ENCODE data around the gene PXMP4. TPM values are rescaled to one million over a fixed set of nuclear protein-coding genes. Genes with fewer than 3 reads are reported as not detected.

PXMP4 gene
- total RNA-seq, 8 experiments from 2014 or later: 0.54 to 6.7 (median 2.3) TPM

GRCh38 chr20:33656010-33656782 is 63.9 kb downstream of the PXMP4 start:
- WGBS, 10 experiments: 100% methylated on average over 1 of the region's 10 CpGs; no CpG with 5 or more reads in 9 of the 10 experiments
- no peak overlapping the region for H3K4me3 ChIP-seq
- no peak for ATAC-seq (replicated peaks in 6 of 8)
- peaks cover 9 to 17% of the 10 kb centered on the region in 2 donors for H3K4me1 ChIP-seq (replicated peaks in 1 of 2)
- in situ Hi-C loops (cut with MboI; ENCODE audit: low pct_unique_long_range_greater_than_20kb in 2 of 9, low sequenced_read_pairs in 9 of 9, unreplicated experiment in 9 of 9): loop anchor here in 3 of 9 experiments (10.0 kb wide), 2 partner anchors 191 to 201 kb away; no protein-coding TSS in a partner anchor
- H3K27ac ChIP-seq: no peak overlapping the region

GRCh38 chr20:33655164-33655563 is 64.9 kb downstream of the PXMP4 start:
- Histone ChIP-seq H3K4me1 (replicated peaks in 1 of 2) (peaks cover 9 to 17% of the 10 kb centered on the region in 2 donors), H3K4me3 (no peak overlapping the region), H3K27ac (no peak overlapping the region)
- peak in 1 of 8 experiments; percentile 1 for ATAC-seq (replicated peaks in 6 of 8)
- WGBS, 10 experiments: 33 to 100% (median 82%) methylated on average over 1 to 2 of the region's 4 CpGs; no CpG with 5 or more reads in 6 of the 10 experiments
- in situ Hi-C loops (cut with MboI; ENCODE audit: low pct_unique_long_range_greater_than_20kb in 2 of 9, low sequenced_read_pairs in 9 of 9, unreplicated experiment in 9 of 9): loop anchor here in 3 of 9 experiments (10.0 kb wide), 2 partner anchors 190 to 200 kb away; no protein-coding TSS in a partner anchor

GRCh38 chr20:33654680-33655161 is 65.4 kb downstream of the PXMP4 start:
- ATAC-seq (replicated peaks in 6 of 8): peak in 1 of 8 experiments; percentile 2
- in situ Hi-C loops (cut with MboI; ENCODE audit: low pct_unique_long_range_greater_than_20kb in 2 of 9, low sequenced_read_pairs in 9 of 9, unreplicated experiment in 9 of 9): loop anchor here in 3 of 9 experiments (10.0 kb wide), 2 partner anchors 190 to 200 kb away; no protein-coding TSS in a partner anchor
- Histone ChIP-seq H3K27ac (no peak overlapping the region), H3K4me1 (replicated peaks in 1 of 2) (peaks cover 13 to 17% of the 10 kb centered on the region in 2 donors), H3K4me3 (no peak overlapping the region)
- 48 to 100% (median 80%) methylated on average over 1 to 8 of the region's 14 CpGs; no CpG with 5 or more reads in 6 of the 10 experiments for WGBS, 10 experiments

GRCh38 chr20:33653900-33654596 is 66.1 kb downstream of the PXMP4 start:
- H3K4me1 ChIP-seq (replicated peaks in 1 of 2): peaks cover 19 to 22% of the 10 kb centered on the region in 2 donors
- 68 to 100% (median 90%) methylated on average over 1 to 11 of the region's 11 CpGs; no CpG with 5 or more reads in 5 of the 10 experiments for WGBS, 10 experiments
- no peak overlapping the region for H3K27ac ChIP-seq
- in situ Hi-C loops (cut with MboI; ENCODE audit: low pct_unique_long_range_greater_than_20kb in 2 of 9, low sequenced_read_pairs in 9 of 9, unreplicated experiment in 9 of 9): loop anchor here in 3 of 9 experiments (10.0 kb wide), 2 partner anchors 189 to 199 kb away; no protein-coding TSS in a partner anchor
- no peak for ATAC-seq (replicated peaks in 6 of 8)
- H3K4me3 ChIP-seq: no peak overlapping the region

- H3K4me3 ChIP-seq: no peak overlapping the region
- in situ Hi-C loops (cut with MboI; ENCODE audit: low pct_unique_long_range_greater_than_20kb in 2 of 9, low sequenced_read_pairs in 9 of 9, unreplicated experiment in 9 of 9): loop anchor here in 3 of 9 experiments (10.0 kb wide), 2 partner anchors 189 to 199 kb away; no protein-coding TSS in a partner anchor
- H3K4me1 ChIP-seq (replicated peaks in 1 of 2): peaks cover 21 to 24% of the 10 kb centered on the region in 2 donors
- no peak overlapping the region for H3K27ac ChIP-seq
- WGBS, 10 experiments: 6 to 63% (median 27%) methylated on average over 1 to 9 of the region's 16 CpGs; no CpG with 5 or more reads in 2 of the 10 experiments
- ATAC-seq (replicated peaks in 6 of 8): peak; percentile 44 to 86 (median 66)
Observed at GRCh38 chr20:33653218-33653899, 66.8 kb downstream of the PXMP4 start.

Other genes starting within 250 kb of the PXMP4 start
- 10 to 100 TPM in 7 of 8 experiments, 1 to 10 TPM in 1; 4.1 to 24.5 (median 12.5) TPM for gene CBFA2T2, start 230.2 kb downstream of the PXMP4 start, total RNA-seq
- gene C20orf144, start 58.0 kb downstream of the PXMP4 start, total RNA-seq: 1 to 10 TPM in 5 of 8 experiments, under 1 TPM in 3; 0.79 to 3.2 (median 1.3) TPM
- gene ACTL10, start 53.4 kb downstream of the PXMP4 start, total RNA-seq: 1 to 10 TPM in 6 of 8 experiments, under 1 TPM in 2; 0.36 to 4.4 (median 1.6) TPM
- 10 to 100 TPM; 17.4 to 53.7 (median 25.9) TPM for gene NECAB3, start 45.9 kb downstream of the PXMP4 start, total RNA-seq
- gene E2F1, start 33.9 kb downstream of the PXMP4 start, total RNA-seq: 10 to 100 TPM in 3 of 8 experiments, 1 to 10 TPM in 4, under 1 TPM in 1; 0.86 to 31.2 (median 2.2) TPM
- 1 to 10 TPM in 6 of 8 experiments, under 1 TPM in 2; 0.87 to 3.3 (median 1.2) TPM for gene ZNF341, start 11.7 kb upstream of the PXMP4 start, total RNA-seq
- 10 to 100 TPM; 30.3 to 74.5 (median 54.4) TPM for gene CHMP4B, start 91.0 kb upstream of the PXMP4 start, total RNA-seq

Data from motor neuron (in vitro differentiated cells).